ENCODE measurements around the gene TMCC3.

DNA sequence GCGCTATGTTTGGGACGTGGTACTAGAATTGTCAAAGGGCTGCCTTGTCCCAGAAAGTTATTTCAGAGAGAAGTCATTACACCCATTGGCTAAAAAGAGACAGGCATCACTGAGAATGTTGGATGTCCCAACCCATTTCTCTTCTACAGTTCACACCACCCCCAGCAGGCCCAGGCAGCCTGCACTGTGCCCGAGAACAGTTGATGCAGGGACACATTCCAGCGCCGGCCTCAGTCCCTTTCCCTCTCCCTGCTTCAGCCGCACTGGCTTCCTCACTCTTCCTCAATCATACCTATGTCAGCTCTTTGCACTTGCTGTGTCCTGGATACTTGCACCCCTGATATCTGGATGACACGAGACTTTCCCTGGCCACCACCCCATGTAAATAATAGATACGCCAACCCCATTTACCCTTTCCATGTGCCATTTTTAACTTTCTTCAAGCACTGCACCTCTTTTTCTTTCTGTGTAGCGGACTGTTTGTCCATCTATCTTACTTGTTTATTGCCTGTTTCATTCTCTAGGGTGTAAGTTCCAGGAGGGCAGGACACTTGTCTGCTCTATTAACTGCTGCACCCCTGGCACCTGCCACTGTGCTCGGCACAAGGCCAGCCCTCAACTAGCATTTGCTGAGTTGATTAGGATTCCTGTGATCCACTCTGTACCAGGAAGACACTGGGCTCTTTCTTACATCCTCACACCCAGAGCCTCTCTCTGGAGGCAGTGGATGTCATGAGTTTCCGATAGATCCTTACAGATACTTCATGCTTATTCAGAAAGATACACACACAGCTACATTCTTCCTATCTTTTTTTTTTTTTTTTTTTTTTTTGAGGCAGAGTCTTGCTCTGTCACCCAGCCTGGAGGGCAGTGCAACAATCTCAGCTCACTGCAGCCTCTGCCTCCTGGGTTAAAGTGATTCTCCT is 114.1 kb downstream of the TMCC3 start:
- TF ChIP-seq, protein P1, sequence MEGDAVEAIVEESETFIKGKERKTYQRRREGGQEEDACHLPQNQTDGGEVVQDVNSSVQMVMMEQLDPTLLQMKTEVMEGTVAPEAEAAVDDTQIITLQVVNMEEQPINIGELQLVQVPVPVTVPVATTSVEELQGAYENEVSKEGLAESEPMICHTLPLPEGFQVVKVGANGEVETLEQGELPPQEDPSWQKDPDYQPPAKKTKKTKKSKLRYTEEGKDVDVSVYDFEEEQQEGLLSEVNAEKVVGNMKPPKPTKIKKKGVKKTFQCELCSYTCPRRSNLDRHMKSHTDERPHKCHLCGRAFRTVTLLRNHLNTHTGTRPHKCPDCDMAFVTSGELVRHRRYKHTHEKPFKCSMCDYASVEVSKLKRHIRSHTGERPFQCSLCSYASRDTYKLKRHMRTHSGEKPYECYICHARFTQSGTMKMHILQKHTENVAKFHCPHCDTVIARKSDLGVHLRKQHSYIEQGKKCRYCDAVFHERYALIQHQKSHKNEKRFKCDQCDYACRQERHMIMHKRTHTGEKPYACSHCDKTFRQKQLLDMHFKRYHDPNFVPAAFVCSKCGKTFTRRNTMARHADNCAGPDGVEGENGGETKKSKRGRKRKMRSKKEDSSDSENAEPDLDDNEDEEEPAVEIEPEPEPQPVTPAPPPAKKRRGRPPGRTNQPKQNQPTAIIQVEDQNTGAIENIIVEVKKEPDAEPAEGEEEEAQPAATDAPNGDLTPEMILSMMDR (IDR thresholded peaks at IDR 0.05), result no peak
- no peak for TF ChIP-seq EP300 (IDR thresholded peaks at IDR 0.05)

Data from tibial nerve (tissue), 4 donors.